Tibial artery (tissue), 4 donors: ENCODE data around the gene MBNL2.
A peak's percentile ranks its signal among the peaks of the same experiment; 100 is the strongest.

Source experiments
- DNase-seq, 2 donors: peaks; one replicate each; pipeline ENCODE4 v3.0.0-alpha.2; 2019
- H3K27ac ChIP-seq, 2 donors: fragments of 200-600 bp; sonication (generic) in 1 of 2; 1 replicate in 1 of 2; 2 replicates in 1 of 2; pipeline ENCODE4 v1.5.1; 2018 to 2019; ENCODE audit warnings: mild to moderate bottlenecking in 1 of 2
- H3K27me3 ChIP-seq, 2 donors: fragments of 200-600 bp; sonication (generic) in 1 of 2; one replicate each; pipeline versions ENCODE4 v1.5.1 to v1.6.0; 2016 to 2019
- H3K36me3 ChIP-seq, 3 donors: fragments of 200-600 bp; sonication (generic) in 2 of 3; one replicate each; pipeline ENCODE4 v1.5.1; 2016 to 2019; ENCODE audit warnings: mild to moderate bottlenecking in 2 of 3
- H3K4me1 ChIP-seq, 4 donors: fragments of 200-600 bp; sonication (generic) in 2 of 4; 1 replicate in 3 of 4; 2 replicates in 1 of 4; pipeline ENCODE4 v1.5.1; 2016 to 2019
- H3K4me3 ChIP-seq, 2 donors: fragments of 200-600 bp; sonication (generic) in 1 of 2; 1 replicate in 1 of 2; 2 replicates in 1 of 2; pipeline ENCODE4 v1.5.1; 2018 to 2019; ENCODE audit warnings: mild to moderate bottlenecking in 2 of 2
- H3K9me3 ChIP-seq, 3 donors: fragments of 200-600 bp; sonication (generic) in 1 of 3; one replicate each; pipeline ENCODE4 v1.5.1; 2016 to 2019
- CTCF ChIP-seq, 2 experiments: fragments of 200-600 bp in 1 of 2; fragments of 450-650 bp in 1 of 2; IDR thresholded peaks; one replicate each; pipeline ENCODE4 v1.5.1; 2017 to 2019; ENCODE audit warnings: antibody characterized with exemption in 2 of 2, mild to moderate bottlenecking in 1 of 2, moderate library complexity in 1 of 2
- intact Hi-C: fragments of 100-400 bp; cut with DNase I; formaldehyde crosslinking; loops from one replicate; pipeline ENCODE4 v1.15.0; 2023; ENCODE audit warnings: low total_unique reads

MBNL2 gene

GRCh38 chr13:97432917-97433726 is 211.0 kb downstream of the MBNL2 start:
- intact Hi-C loops = loop anchor here (5.0 kb wide), 1 partner anchor 544 kb away; no protein-coding TSS in a partner anchor
- peak overlapping the region; percentile 97 to 100 for H3K27ac ChIP-seq
- H3K4me1 ChIP-seq = peaks cover 0 to 27% (median 0%) of the 10 kb centered on the region in 4 donors
- H3K36me3 ChIP-seq = no peaks in the 10 kb centered on the region
- H3K27me3 ChIP-seq = no peaks in the 10 kb centered on the region
- TF ChIP-seq CTCF (IDR thresholded peaks at IDR 0.05) = peak in 1 of 2 experiments; percentile 9
- DNase-seq = peak; percentile 99 to 100
- H3K9me3 ChIP-seq = no peaks in the 10 kb centered on the region
- H3K4me3 ChIP-seq = peak overlapping the region; percentile 74 to 91

- H3K27me3 ChIP-seq = no peaks in the 10 kb centered on the region
- intact Hi-C loops = loop anchor here (5.0 kb wide), 1 partner anchor 543 kb away; no protein-coding TSS in a partner anchor
Measured at GRCh38 chr13:97433727-97434396, 211.7 kb downstream of the MBNL2 start, which contains the start of gene RAP2A. TSS of gene RAP2A (plus strand) at chr13:97434169. CDS start at chr13:97434471, 302 bp downstream.

GRCh38 chr13:97434397-97435201 is 212.5 kb downstream of the MBNL2 start:
- Histone ChIP-seq H3K27ac (peak overlapping the region; percentile 80 to 100), H3K36me3 (no peaks in the 10 kb centered on the region), H3K27me3 (no peaks in the 10 kb centered on the region), H3K4me1 (peaks cover 0 to 40% (median 2%) of the 10 kb centered on the region in 4 donors), H3K4me3 (peak overlapping the region; percentile 74 to 91), H3K9me3 (no peaks in the 10 kb centered on the region)
- no peak for TF ChIP-seq CTCF (IDR thresholded peaks at IDR 0.05)
- peak; percentile 52 to 81 for DNase-seq
- intact Hi-C loops = loop anchor here (5.0 kb wide), 2 partner anchors 368 to 543 kb away; no protein-coding TSS in a partner anchor

More at GRCh38 chr13:97433727-97434396, 211.7 kb downstream of the MBNL2 start, which contains the start of gene RAP2A:
- peak within 1 kb of the TSS; percentile 74 to 91 for H3K4me3 ChIP-seq
- H3K36me3 ChIP-seq = no peaks in the 10 kb centered on the region
- H3K27ac ChIP-seq = peak within 1 kb of the TSS; percentile 97 to 100
- no peak for TF ChIP-seq CTCF (IDR thresholded peaks at IDR 0.05)
- DNase-seq = peak; percentile 86 to 95
- peaks cover 0 to 34% (median 2%) of the 10 kb centered on the region in 4 donors for H3K4me1 ChIP-seq
- no peaks in the 10 kb centered on the region for H3K9me3 ChIP-seq

- Histone ChIP-seq H3K27me3 (no peaks in the 10 kb centered on the region), H3K27ac (peak overlapping the region in 1 of 2 donors; percentile 80), H3K36me3 (no peaks in the 10 kb centered on the region), H3K4me1 (peaks cover 0 to 41% (median 2%) of the 10 kb centered on the region in 4 donors), H3K9me3 (no peaks in the 10 kb centered on the region), H3K4me3 (peak overlapping the region; percentile 74 to 91)
- intact Hi-C loops = loop anchor here (5.0 kb wide), 1 partner anchor 367 kb away; no protein-coding TSS in a partner anchor
- no peak for DNase-seq
- no peak for TF ChIP-seq CTCF (IDR thresholded peaks at IDR 0.05)
Measured at GRCh38 chr13:97435323-97435722, 213.2 kb downstream of the MBNL2 start.

- Histone ChIP-seq H3K27ac (no peak overlapping the region), H3K4me3 (peak overlapping the region; percentile 74 to 91)
Measured at GRCh38 chr13:97435794-97436193, 213.7 kb downstream of the MBNL2 start.

More at GRCh38 chr13:97435794-97436193, 213.7 kb downstream of the MBNL2 start:
- DNase-seq = no peak
- TF ChIP-seq CTCF (IDR thresholded peaks at IDR 0.05) = no peak
- Histone ChIP-seq H3K27me3 (no peaks in the 10 kb centered on the region), H3K9me3 (no peaks in the 10 kb centered on the region), H3K36me3 (no peaks in the 10 kb centered on the region), H3K4me1 (peaks cover 0 to 41% (median 2%) of the 10 kb centered on the region in 4 donors)
- intact Hi-C loops = loop anchor here (5.0 kb wide), 1 partner anchor 367 kb away; no protein-coding TSS in a partner anchor
